ENCODE results near the gene HEXIM2. TPM values are rescaled to one million over a fixed set of nuclear protein-coding genes. Genes with fewer than 3 reads are reported as not detected.

The HEXIM2 gene
- total RNA-seq, 1 donor from 2014 or later, result 3.0 TPM

DNA sequence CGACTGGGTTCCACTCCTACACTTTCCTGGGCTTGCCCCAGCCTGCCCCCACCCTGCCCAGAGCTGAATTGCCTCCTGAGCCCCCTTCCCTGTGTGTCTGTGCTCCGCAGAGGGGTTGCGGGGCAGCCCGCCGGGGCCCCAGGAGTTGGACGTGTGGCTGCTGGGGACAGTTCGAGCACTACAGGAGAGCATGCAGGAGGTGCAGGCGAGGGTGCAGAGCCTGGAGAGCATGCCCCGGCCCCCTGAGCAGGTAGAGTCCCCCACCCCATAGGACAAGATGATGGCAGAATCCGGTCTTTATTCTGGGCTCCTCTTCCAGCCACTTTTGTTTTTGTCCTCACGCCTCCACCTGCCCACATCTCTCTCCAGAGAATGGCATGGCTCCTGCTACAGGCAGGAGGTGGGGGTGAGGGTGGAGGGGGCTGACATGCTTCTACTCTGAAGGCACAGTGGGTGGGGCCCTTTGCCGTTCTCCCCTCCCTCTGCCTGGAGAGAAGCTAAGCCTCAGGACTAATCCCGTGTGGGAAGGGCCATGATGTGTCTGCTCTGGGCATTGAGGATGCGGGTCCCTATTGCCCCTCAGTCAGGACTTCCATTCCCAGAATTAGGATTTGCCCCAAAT, 22.7 kb upstream of the HEXIM2 start:
- DNase-seq (ENCODE audit: low read depth), result no peak
- H3K4me3 ChIP-seq (ENCODE audit: low read depth, low read length), result no peak overlapping the region
- TF ChIP-seq, protein P1, sequence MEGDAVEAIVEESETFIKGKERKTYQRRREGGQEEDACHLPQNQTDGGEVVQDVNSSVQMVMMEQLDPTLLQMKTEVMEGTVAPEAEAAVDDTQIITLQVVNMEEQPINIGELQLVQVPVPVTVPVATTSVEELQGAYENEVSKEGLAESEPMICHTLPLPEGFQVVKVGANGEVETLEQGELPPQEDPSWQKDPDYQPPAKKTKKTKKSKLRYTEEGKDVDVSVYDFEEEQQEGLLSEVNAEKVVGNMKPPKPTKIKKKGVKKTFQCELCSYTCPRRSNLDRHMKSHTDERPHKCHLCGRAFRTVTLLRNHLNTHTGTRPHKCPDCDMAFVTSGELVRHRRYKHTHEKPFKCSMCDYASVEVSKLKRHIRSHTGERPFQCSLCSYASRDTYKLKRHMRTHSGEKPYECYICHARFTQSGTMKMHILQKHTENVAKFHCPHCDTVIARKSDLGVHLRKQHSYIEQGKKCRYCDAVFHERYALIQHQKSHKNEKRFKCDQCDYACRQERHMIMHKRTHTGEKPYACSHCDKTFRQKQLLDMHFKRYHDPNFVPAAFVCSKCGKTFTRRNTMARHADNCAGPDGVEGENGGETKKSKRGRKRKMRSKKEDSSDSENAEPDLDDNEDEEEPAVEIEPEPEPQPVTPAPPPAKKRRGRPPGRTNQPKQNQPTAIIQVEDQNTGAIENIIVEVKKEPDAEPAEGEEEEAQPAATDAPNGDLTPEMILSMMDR (conservative IDR thresholded peaks at IDR 0.05; ENCODE audit: low read depth, low read length), result no peak

DNA sequence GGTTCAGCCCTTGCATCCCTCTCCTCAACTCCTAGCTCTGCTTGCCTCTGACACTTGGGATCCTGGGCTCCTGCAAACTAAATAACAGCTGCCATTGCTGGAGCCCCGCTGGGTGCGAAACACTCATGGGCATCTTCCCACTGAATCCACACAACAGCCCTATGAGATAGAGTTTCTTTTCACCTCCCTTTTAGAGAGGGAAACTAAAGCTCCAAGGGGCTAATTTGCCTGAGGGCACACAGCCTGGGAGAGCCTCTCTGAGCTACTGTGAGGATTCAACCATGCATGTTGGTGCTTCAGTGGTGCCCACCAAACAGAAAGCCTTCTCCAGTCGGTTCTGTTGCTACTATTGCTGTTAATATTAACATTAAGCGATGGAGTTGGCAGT, 22.1 kb upstream of the HEXIM2 start:
- H3K4me3 ChIP-seq (ENCODE audit: low read depth, low read length), result no peak overlapping the region
- DNase-seq (ENCODE audit: low read depth), result no peak
- TF ChIP-seq, protein P1 (conservative IDR thresholded peaks at IDR 0.05; ENCODE audit: low read depth, low read length), result no peak

DNA sequence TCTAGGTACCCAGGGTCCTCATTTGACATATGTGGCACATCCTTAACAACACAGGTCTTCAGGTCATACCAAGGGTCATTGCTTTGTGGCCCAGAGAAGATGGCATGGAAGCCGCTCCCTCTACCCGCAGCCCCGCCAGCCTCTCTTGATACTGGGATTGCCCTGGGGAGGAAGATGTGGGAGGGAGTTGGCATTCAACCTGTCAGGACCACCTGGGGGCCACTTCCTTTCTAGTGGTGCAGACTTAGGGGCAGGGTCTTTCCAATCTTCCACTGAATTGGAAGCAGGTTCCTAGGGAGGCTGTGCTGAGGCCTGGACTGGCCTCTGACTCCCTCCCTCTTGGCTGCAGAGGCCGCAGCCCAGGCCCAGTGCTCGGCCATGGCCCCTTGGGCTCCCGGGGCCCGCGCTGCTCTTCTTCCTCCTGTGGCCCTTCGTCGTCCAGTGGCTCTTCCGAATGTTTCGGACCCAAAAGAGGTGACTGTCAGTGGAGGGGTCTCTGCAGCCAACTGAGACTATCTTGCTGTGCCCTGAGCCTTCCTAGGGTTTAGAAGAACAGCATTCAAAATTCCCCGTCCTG, 18.5 kb upstream of the HEXIM2 start:
- no peak for DNase-seq (ENCODE audit: low read depth)
- H3K4me3 ChIP-seq (ENCODE audit: low read depth, low read length), result no peak overlapping the region
- TF ChIP-seq, protein P1 (conservative IDR thresholded peaks at IDR 0.05; ENCODE audit: low read depth, low read length), result no peak

DNA sequence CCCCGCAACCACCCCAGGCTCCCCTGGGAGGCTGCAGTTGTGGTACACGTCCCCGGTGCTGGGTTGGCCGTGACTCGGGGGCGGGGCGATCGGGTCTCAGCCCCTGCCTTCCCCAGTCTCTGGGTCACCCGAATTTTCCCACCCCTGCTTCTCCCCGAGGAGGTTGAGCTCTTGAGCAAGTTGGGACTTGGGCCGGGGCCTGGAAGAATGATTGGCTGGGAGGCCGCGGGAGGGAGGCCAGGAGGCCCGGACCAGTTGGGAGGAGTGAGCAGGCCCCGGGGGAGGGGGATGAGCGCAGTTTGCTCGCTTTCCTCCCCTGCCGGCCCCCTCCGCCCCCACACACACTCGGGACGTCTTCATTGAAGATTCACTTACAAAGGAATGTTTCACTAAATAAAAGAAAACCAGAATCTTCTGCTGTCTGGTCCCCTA, 17.9 kb upstream of the HEXIM2 start:
- DNase-seq (ENCODE audit: low read depth), result no peak
- peak overlapping the region; percentile 41 for H3K4me3 ChIP-seq (ENCODE audit: low read depth, low read length)

DNA sequence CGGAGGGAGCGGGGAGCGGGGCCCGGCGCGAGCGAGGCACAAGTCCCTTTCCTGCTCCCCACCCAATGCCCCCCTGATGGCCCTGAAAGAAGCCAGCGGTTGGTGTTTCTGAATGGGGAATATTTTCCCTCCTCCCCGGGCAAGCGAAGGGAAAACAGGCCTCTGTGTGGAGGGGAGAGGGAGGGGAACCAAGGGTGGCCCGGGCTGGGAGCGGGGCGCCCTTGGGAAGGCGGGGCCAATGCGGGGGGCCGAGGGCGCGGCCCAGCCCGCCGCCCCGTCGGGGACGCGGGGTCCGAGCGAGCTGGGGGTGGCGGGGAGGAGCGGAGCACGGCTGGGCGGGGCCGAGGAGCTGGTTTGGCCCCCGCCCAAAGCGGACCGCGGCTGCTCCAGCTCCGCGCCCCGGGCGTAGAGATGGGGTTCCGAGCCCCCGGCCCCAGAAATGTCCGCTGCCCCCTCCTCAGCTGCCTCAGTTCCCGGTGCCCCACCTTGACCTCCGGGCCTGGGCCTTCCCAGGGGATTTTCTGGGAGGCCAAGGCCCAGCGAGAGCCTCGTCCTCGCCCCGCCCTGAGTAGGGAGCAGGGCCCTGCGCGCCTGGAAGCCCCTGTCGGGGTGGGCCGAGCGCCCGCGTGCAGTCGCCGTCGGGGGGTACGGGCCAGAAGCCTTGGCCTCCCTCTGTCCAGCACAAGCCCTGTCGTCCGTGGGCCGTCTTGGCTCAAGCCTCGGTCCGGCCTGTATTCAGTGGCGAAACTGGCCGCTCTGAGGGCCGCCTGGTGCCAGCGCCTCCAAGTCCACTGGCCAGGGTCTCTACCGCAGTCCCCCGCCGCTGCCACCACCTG, 17.3 kb upstream of the HEXIM2 start:
- TF ChIP-seq, protein P1 (conservative IDR thresholded peaks at IDR 0.05; ENCODE audit: low read depth, low read length), result no peak
- DNase-seq (ENCODE audit: low read depth), result no peak
- H3K4me3 ChIP-seq (ENCODE audit: low read depth, low read length), result peak overlapping the region; percentile 41

More for the DNA sequence above, 17.9 kb upstream of the HEXIM2 start:
- TF ChIP-seq, protein P1 (conservative IDR thresholded peaks at IDR 0.05; ENCODE audit: low read depth, low read length), result no peak

DNA sequence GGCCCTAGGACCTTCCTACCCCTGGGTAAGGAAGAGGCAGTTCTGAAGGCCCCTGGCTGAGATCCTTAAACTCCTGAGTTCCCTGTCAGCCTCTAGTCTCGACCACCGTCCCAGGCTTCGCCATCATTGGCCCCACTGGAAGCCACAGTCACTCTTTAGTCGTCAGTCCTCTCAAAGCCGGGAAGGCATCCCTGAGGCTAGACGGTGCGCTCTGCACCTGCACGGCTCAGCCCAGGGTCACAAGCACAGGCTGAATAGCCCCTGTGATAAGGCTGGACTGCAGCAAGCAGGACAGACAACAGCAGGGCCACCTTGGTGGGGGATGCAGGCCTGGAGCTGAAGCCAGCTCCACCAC, 16.7 kb upstream of the HEXIM2 start:
- TF ChIP-seq, protein P1 (conservative IDR thresholded peaks at IDR 0.05; ENCODE audit: low read depth, low read length), result no peak
- no peak overlapping the region for H3K4me3 ChIP-seq (ENCODE audit: low read depth, low read length)
- DNase-seq (ENCODE audit: low read depth), result no peak
